ENCODE data around the gene CPHXL. TPM values are rescaled to one million over a fixed set of nuclear protein-coding genes. Genes with fewer than 3 reads are reported as not detected.

The CPHXL gene
- total and polyA plus RNA-seq, 2 of the 4 experiments (the other 2 are of a cell fraction), result not detected

- H3K9me3 ChIP-seq (ENCODE audit: control insufficient read depth, insufficient read depth, low read length), result peaks cover 4% of the 10 kb centered on the region
- DNase-seq (no peak), ATAC-seq (ENCODE audit: low read depth) (peak; percentile 56)
- H2BK15ac ChIP-seq (ENCODE audit: low read depth, low read length), result no peak overlapping the region
- no peak overlapping the region for H4K5ac ChIP-seq (ENCODE audit: low read depth, low read length)
- BruUV-seq (replicated peaks), result no TSS peak
- H2AK5ac ChIP-seq (ENCODE audit: low read depth, low read length), result no peak overlapping the region
- no peak overlapping the region for H3K23ac ChIP-seq (ENCODE audit: low read depth, low read length)
- no peak overlapping the region for H2BK5ac ChIP-seq (ENCODE audit: low read depth, low read length, poor library complexity, severe bottlenecking)
- no peak overlapping the region for H3K27ac ChIP-seq (ENCODE audit: insufficient read depth, low read length)
- H3K56ac ChIP-seq (ENCODE audit: extremely low read depth, insufficient read depth, low read length), result no peak overlapping the region
- no peak overlapping the region for H4K91ac ChIP-seq (ENCODE audit: insufficient read depth, low read depth, low read length)
- dilution Hi-C loops (cut with HindIII; ENCODE audit: low sequenced_read_pairs, unreplicated experiment) (no loop called here), in situ Hi-C loops (cut with MboI; ENCODE audit: low sequenced_read_pairs) (no loop called here), intact Hi-C loops (cut with micrococcal nuclease) (no loop called here)
- no peak overlapping the region for H2BK120ac ChIP-seq (ENCODE audit: low read depth, low read length)
- WGBS, 2 experiments (ENCODE audit: extremely low coverage in 2 of 2, insufficient read length in 1 of 2), result no CpG with 5 or more reads among the region's 1 CpG
- H3K9me1 ChIP-seq (ENCODE audit: insufficient read depth, low read length), result no peaks in the 10 kb centered on the region
- no peaks in the 10 kb centered on the region for H3K4me1 ChIP-seq (ENCODE audit: control insufficient read depth, insufficient read depth, low read length)
- no peak overlapping the region for H3K9ac ChIP-seq (ENCODE audit: low read depth, low read length)
- H4K8ac ChIP-seq (ENCODE audit: low read depth in 2 of 2, low read length in 2 of 2), result no peak overlapping the region
- no peak overlapping the region for H2AFZ ChIP-seq (replicated peaks; ENCODE audit: low read length, poor library complexity)
- H4K20me1 ChIP-seq (ENCODE audit: insufficient read depth, low read length), result no peaks in the 10 kb centered on the region
- ChIA-PET CTCF (interaction anchor here (0.6 kb wide), 1 partner anchor 38 kb away, joined by 4 read pairs; no protein-coding TSS in a partner anchor), POLR2A (ENCODE audit: unreplicated experiment) (no interaction called here)
- no peak overlapping the region for H3K14ac ChIP-seq (replicated peaks; ENCODE audit: low read depth, low read length)
- no peak overlapping the region for H2AK9ac ChIP-seq (replicated peaks; ENCODE audit: low read depth, low read length, poor library complexity)
- H3K36me3 ChIP-seq (ENCODE audit: control insufficient read depth, insufficient read depth, low read length), result no peaks in the 10 kb centered on the region
- H3K79me1 ChIP-seq (ENCODE audit: low read depth in 1 of 2, low read length in 2 of 2), result no peaks in the 10 kb centered on the region
- no peak for TF ChIP-seq MAFK (IDR thresholded peaks at IDR 0.05; ENCODE audit: low read depth, low read length)
- TF ChIP-seq FOS (IDR thresholded peaks at IDR 0.05; ENCODE audit: low read depth, low read length), result no peak
- no peak for TF ChIP-seq SMC3 (IDR thresholded peaks at IDR 0.05; ENCODE audit: low read depth, low read length)
- no peak for TF ChIP-seq CEBPB (IDR thresholded peaks at IDR 0.05; ENCODE audit: low read depth, low read length)
- TF ChIP-seq POLR2A (IDR thresholded peaks at IDR 0.05; ENCODE audit: low read depth, low read length), result no peak
- H3K18ac ChIP-seq (ENCODE audit: low read depth, low read length), result no peak overlapping the region
- no peak overlapping the region for H2BK20ac ChIP-seq (ENCODE audit: low read depth, low read length)
- no peak overlapping the region for H3K4ac ChIP-seq (ENCODE audit: low read depth, low read length)
- H3K4me2 ChIP-seq (ENCODE audit: low read depth, low read length), result no peak overlapping the region
- H3K27me3 ChIP-seq (ENCODE audit: control insufficient read depth, insufficient read depth, low read length), result peaks cover 2% of the 10 kb centered on the region
- H3K4me3 ChIP-seq (ENCODE audit: insufficient read depth, low read depth, low read length), result no peak overlapping the region
Measured at GRCh38 chr16:75745823-75746222, 19.5 kb upstream of the CPHXL start.

Data from IMR-90 (cell line).